Measurements from ENCODE around the gene GTF3C5. TPM values are rescaled to one million over a fixed set of nuclear protein-coding genes. Genes with fewer than 3 reads are reported as not detected.

The GTF3C5 gene
- total RNA-seq, 4 donors from 2014 or later = 43.5 to 51.5 (median 48.9) TPM

GRCh38 chr9:133057006-133057405, 26.2 kb downstream of the GTF3C5 start:
- no peaks in the 10 kb centered on the region for H3K27me3 ChIP-seq
- no peak overlapping the region for H3K27ac ChIP-seq
- H3K9me3 ChIP-seq = no peaks in the 10 kb centered on the region
- TF ChIP-seq CTCF (IDR thresholded peaks at IDR 0.05) (no peak), POLR2AphosphoS5 (IDR thresholded peaks at IDR 0.05) (no peak), POLR2A (IDR thresholded peaks at IDR 0.05) (no peak), EP300 (IDR thresholded peaks at IDR 0.05) (no peak)
- H3K36me3 ChIP-seq = peaks cover 0 to 68% of the 10 kb centered on the region in 2 donors
- H3K4me1 ChIP-seq = no peaks in the 10 kb centered on the region
- no peak overlapping the region for H3K4me3 ChIP-seq
- no peak for ATAC-seq
- no CpG with 5 or more reads among the region's 8 CpGs for WGBS, 2 donors (ENCODE audit: low coverage in 1 of 2)

GRCh38 chr9:133057553-133057952, 26.8 kb downstream of the GTF3C5 start:
- TF ChIP-seq POLR2A (IDR thresholded peaks at IDR 0.05) (no peak), CTCF (IDR thresholded peaks at IDR 0.05) (no peak), EP300 (IDR thresholded peaks at IDR 0.05) (no peak), POLR2AphosphoS5 (IDR thresholded peaks at IDR 0.05) (no peak)
- no peak overlapping the region for H3K27ac ChIP-seq
- ATAC-seq = no peak
- no peak overlapping the region for H3K4me3 ChIP-seq
- no peaks in the 10 kb centered on the region for H3K4me1 ChIP-seq
- no peaks in the 10 kb centered on the region for H3K27me3 ChIP-seq
- WGBS, 2 donors (ENCODE audit: low coverage in 1 of 2) = 81% methylated on average over 4 of the region's 12 CpGs; no CpG with 5 or more reads in 1 of the 2 donors
- H3K9me3 ChIP-seq = no peaks in the 10 kb centered on the region
- H3K36me3 ChIP-seq = peaks cover 0 to 62% of the 10 kb centered on the region in 2 donors

GRCh38 chr9:133058071-133058470, 27.3 kb downstream of the GTF3C5 start:
- 53 to 73% methylated on average over 2 of the region's 7 CpGs for WGBS, 2 donors (ENCODE audit: low coverage in 1 of 2)
- H3K9me3 ChIP-seq = no peaks in the 10 kb centered on the region
- no peak overlapping the region for H3K4me3 ChIP-seq
- no peak for TF ChIP-seq EP300 (IDR thresholded peaks at IDR 0.05)
- no peak for TF ChIP-seq POLR2AphosphoS5 (IDR thresholded peaks at IDR 0.05)
- TF ChIP-seq POLR2A (IDR thresholded peaks at IDR 0.05) = no peak
- TF ChIP-seq CTCF (IDR thresholded peaks at IDR 0.05) = no peak
- no peak for ATAC-seq
- H3K27me3 ChIP-seq = no peaks in the 10 kb centered on the region
- no peaks in the 10 kb centered on the region for H3K4me1 ChIP-seq
- no peak overlapping the region for H3K27ac ChIP-seq
- peaks cover 0 to 57% of the 10 kb centered on the region in 2 donors for H3K36me3 ChIP-seq

GRCh38 chr9:133058550-133059320, 27.9 kb downstream of the GTF3C5 start:
- ATAC-seq = no peak
- Histone ChIP-seq H3K27me3 (no peaks in the 10 kb centered on the region), H3K27ac (no peak overlapping the region), H3K4me1 (no peaks in the 10 kb centered on the region), H3K36me3 (peaks cover 0 to 50% of the 10 kb centered on the region in 2 donors), H3K9me3 (no peaks in the 10 kb centered on the region), H3K4me3 (no peak overlapping the region)
- no peak for TF ChIP-seq EP300 (IDR thresholded peaks at IDR 0.05)
- TF ChIP-seq POLR2AphosphoS5 (IDR thresholded peaks at IDR 0.05) = no peak
- no peak for TF ChIP-seq POLR2A (IDR thresholded peaks at IDR 0.05)
- TF ChIP-seq CTCF (IDR thresholded peaks at IDR 0.05) = no peak
- 82 to 100% methylated on average over 2 to 5 of the region's 12 CpGs for WGBS, 2 donors (ENCODE audit: low coverage in 1 of 2)

- Histone ChIP-seq H3K27ac (no peak overlapping the region), H3K27me3 (no peaks in the 10 kb centered on the region), H3K4me3 (no peak overlapping the region), H3K9me3 (no peaks in the 10 kb centered on the region), H3K4me1 (no peaks in the 10 kb centered on the region), H3K36me3 (peaks cover 0 to 46% of the 10 kb centered on the region in 2 donors)
- 63 to 68% methylated on average over 1 to 5 of the region's 7 CpGs for WGBS, 2 donors (ENCODE audit: low coverage in 1 of 2)
- TF ChIP-seq POLR2A (IDR thresholded peaks at IDR 0.05) = no peak
- TF ChIP-seq POLR2AphosphoS5 (IDR thresholded peaks at IDR 0.05) = no peak
- TF ChIP-seq CTCF (IDR thresholded peaks at IDR 0.05) = no peak
- no peak for TF ChIP-seq EP300 (IDR thresholded peaks at IDR 0.05)
- no peak for ATAC-seq
These were observed 28.8 kb downstream of the GTF3C5 start for GRCh38 chr9:133059623-133060022.
